ENCODE results near the gene ERFL.

The ERFL gene

DNA sequence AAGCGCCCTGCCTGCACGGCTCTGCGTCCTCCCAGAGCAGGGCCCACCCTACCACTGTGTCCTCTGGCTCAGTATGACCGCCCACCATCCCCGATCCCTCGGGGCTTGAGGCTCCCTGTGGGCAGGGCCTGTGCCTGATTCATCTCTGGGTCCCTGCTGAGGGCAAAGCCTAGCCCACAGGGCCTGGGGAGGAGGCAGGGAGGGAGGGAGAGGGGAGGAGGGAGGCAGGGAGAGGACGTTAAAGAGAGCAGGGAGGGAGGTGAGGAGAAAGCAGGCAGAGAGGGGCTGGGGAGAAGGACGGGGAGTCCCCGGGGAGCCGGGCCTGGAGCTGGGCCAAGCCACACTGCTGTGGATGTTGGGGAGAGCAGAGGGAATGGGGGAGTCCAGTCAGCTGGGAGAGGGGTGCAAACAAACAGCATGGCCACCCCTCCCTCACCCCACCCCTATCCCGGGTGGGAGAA, 4.0 kb upstream of the ERFL start:
- TF ChIP-seq, protein P1, sequence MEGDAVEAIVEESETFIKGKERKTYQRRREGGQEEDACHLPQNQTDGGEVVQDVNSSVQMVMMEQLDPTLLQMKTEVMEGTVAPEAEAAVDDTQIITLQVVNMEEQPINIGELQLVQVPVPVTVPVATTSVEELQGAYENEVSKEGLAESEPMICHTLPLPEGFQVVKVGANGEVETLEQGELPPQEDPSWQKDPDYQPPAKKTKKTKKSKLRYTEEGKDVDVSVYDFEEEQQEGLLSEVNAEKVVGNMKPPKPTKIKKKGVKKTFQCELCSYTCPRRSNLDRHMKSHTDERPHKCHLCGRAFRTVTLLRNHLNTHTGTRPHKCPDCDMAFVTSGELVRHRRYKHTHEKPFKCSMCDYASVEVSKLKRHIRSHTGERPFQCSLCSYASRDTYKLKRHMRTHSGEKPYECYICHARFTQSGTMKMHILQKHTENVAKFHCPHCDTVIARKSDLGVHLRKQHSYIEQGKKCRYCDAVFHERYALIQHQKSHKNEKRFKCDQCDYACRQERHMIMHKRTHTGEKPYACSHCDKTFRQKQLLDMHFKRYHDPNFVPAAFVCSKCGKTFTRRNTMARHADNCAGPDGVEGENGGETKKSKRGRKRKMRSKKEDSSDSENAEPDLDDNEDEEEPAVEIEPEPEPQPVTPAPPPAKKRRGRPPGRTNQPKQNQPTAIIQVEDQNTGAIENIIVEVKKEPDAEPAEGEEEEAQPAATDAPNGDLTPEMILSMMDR (IDR thresholded peaks at IDR 0.05; ENCODE audit: low read depth, low read length), result no peak
- H3K4me3 ChIP-seq (replicated peaks in 1 of 2; ENCODE audit: low read depth in 2 of 2, low read length in 2 of 2), result no peak overlapping the region
- DNase-seq (ENCODE audit: low read depth in 2 of 2), result no peak

DNA sequence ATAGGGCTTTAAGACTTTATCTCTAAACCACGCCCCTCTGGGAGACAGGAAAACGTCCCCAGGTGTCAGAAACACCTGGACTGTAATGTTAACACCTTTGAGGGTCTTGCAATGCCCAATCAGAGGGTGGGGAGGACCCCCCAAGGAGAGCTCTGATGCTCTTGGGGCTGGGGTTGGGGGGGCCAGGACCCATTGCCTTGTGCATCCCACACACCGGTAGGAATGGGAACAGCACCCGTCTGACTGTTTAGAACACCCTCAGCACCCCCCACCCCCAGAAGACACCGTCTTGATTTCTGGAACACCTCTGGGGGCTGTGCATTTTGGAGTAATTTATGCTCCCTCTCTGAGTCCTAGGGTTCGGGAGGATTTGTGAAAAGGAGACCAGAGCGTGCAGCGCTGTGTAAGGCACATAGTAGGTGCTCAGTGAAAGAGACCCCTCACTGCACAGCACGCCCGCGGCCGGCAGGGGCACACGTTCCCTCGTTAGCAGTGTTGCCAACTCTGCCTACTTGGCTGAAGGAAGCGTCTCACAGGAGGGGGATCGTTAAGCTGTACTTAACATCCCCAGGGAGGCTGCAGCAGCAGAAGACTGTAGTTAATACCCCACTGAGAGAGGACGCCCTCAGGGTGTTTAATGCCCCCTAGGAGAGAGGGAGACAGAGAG, 2.8 kb upstream of the ERFL start:
- peak in 1 of 2 donors; percentile 31 for DNase-seq (ENCODE audit: low read depth in 2 of 2)
- no peak overlapping the region for H3K4me3 ChIP-seq (replicated peaks in 1 of 2; ENCODE audit: low read depth in 2 of 2, low read length in 2 of 2)
- TF ChIP-seq, protein P1 (IDR thresholded peaks at IDR 0.05; ENCODE audit: low read depth, low read length), result peak; percentile 46

DNA sequence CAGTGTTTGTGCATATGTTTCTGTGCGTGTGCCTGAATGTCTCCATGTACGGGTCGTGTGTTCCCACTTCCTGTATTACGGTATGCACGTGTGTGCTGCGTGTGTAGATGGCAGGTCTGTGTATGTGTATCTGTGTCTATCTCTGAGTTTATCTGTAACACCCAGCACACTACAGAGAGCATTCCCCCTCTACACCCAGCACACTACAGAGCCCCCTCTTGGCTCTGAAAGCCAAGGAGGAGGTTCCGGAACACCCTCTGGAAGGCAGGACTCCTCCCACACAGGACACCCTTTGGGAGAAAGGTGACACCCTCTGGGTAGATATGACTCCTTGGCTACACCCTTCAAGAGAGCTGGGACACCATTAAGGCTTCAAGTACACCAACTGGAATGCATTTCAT, 2.1 kb upstream of the ERFL start:
- DNase-seq (ENCODE audit: low read depth in 2 of 2), result no peak

DNA sequence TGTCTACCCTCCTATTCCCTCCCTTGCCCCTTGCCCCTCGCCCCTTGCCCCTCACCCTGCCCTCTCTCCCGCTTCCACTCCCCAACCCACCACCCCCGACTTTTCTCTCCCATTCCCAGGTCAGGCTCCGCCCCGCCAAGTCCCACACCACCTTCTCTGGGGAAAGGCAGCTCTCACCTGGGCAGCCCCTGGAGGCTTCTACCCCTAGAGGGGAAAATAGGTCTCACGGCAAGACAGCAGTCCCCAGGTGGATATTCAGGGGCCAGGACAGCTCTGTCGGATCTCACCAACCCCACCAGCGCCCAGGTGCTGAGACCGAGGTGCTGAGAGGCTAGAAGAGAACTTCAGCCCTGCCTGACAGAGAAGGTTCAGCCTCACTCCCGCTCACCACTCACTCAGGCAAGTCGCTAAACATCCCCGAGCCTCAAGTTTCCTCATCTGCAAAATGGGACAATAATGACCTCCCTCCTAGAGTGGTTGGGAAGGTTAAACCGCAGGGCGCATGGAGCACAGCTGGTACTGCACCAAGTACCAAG, 1.4 kb upstream of the ERFL start:
- TF ChIP-seq, protein P1 (IDR thresholded peaks at IDR 0.05; ENCODE audit: low read depth, low read length), result no peak
- H3K4me3 ChIP-seq (replicated peaks in 1 of 2; ENCODE audit: low read depth in 2 of 2, low read length in 2 of 2), result no peak overlapping the region
- no peak for DNase-seq (ENCODE audit: low read depth in 2 of 2)

More for the DNA sequence above, 2.1 kb upstream of the ERFL start:
- TF ChIP-seq, protein P1 (IDR thresholded peaks at IDR 0.05; ENCODE audit: low read depth, low read length), result no peak
- no peak overlapping the region for H3K4me3 ChIP-seq (replicated peaks in 1 of 2; ENCODE audit: low read depth in 2 of 2, low read length in 2 of 2)

DNA sequence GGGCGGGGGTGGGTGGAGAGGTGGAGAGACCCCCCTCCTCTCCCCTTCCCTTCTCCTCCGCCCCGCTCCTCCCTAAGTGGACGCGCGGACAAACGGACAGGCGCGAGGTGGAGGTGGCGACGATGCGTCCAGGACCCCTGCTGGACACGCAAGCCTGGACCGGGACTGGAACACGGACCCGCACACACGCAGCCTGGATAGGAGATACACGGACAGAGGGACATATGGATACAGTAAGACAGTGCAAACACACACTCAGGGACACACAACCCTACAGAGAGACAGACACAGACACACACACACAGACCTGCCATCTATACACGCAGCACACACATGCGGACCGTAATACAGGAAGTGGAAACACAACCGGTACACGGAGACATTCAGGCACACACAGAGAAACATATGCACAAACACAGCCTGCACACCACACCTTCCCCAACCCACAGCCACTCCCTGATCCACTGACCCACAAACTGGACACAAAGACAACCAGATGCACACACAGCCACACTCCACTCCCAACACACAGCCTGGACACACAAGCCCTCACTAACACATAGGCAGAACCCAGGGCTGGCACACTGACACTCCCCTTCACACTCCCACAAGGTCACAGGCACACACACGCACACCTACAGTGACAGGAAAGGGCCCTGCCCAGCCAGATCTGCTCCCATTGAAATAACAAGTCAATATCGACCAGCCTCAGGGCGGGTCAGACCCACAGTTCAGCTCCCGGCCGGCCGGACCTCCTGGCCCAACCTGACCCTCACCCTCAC, 696 bp upstream of the ERFL start:
- peak overlapping the region; percentile 9 to 28 for H3K4me3 ChIP-seq (replicated peaks in 1 of 2; ENCODE audit: low read depth in 2 of 2, low read length in 2 of 2)
- TF ChIP-seq, protein P1 (IDR thresholded peaks at IDR 0.05; ENCODE audit: low read depth, low read length), result no peak
- no peak for DNase-seq (ENCODE audit: low read depth in 2 of 2)

DNA sequence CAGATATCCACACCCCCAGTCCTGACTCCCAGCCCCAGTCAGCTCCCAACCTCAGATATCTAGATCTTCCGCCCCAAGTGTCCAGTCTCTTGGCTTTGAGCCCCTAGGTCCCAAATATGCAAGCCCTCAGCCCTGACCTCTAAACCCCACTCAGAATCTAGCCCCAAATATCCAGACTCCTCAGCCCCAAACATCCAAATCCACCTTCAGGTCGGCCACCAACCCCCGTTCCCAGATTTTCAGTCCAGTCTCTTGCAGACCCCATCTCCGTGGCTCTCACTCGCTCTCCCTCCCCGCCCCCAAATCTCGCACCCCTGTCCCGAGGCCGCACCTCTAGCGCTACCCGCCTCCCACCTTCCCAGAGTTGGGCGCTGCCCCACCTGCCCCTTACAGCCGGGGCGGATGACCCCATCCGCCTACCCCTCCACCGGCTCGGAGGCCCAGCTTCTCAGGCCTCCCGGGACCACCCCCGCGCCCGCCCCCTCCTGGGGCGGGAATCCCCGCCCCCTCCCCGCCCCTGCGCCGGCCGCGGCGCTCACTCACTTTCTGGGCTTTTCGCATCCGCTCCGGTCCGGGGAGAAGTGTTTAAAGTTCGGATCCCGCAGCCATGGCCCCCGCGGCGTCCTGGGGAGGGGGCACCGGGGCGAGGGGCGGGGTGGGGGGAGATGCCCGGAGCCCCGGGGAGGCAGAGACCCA, 604 bp downstream of the ERFL start:
- TF ChIP-seq, protein P1 (IDR thresholded peaks at IDR 0.05; ENCODE audit: low read depth, low read length), result no peak
- no peak for DNase-seq (ENCODE audit: low read depth in 2 of 2)

More for the DNA sequence above, 604 bp downstream of the ERFL start:
- peak overlapping the region; percentile 43 to 44 for H3K4me3 ChIP-seq (replicated peaks in 1 of 2; ENCODE audit: low read depth in 2 of 2, low read length in 2 of 2)
